Fibroblast of lung (primary cell): ENCODE measurements around the gene KRT78. TPM values are rescaled to one million over a fixed set of nuclear protein-coding genes. Genes with fewer than 3 reads are reported as not detected.

Source experiments
- DNase-seq, 2 donors: peaks; one replicate each; pipeline versions ENCODE4 v3.0.0 to v3.0.0-alpha.2; 2010; ENCODE audit warnings: low read depth in 2 of 2
- H2AFZ ChIP-seq: 2 replicates; pipeline ENCODE4 v1.5.1; 2012; ENCODE audit warnings: low read length, control low read depth, inconsistent platforms
- H3K27ac ChIP-seq: 2 replicates; pipeline ENCODE4 v1.5.1; 2011; ENCODE audit warnings: low read length, control low read depth; ENCODE audit not compliant: insufficient read depth
- H3K27me3 ChIP-seq: 2 replicates; pipeline ENCODE4 v1.5.1; 2011; ENCODE audit warnings: mild to moderate bottlenecking, low read length; ENCODE audit not compliant: control insufficient read depth, insufficient read depth
- H3K36me3 ChIP-seq: 2 replicates; pipeline ENCODE4 v1.5.1; 2011; ENCODE audit warnings: low read length; ENCODE audit not compliant: control insufficient read depth, insufficient read depth
- H3K4me1 ChIP-seq: 2 replicates; pipeline ENCODE4 v1.5.1; 2011; ENCODE audit warnings: low read length; ENCODE audit not compliant: control insufficient read depth, insufficient read depth; ENCODE audit errors: extremely low read depth
- H3K4me2 ChIP-seq: 2 replicates; pipeline ENCODE4 v1.5.1; 2011; ENCODE audit warnings: low read length, control low read depth; ENCODE audit not compliant: insufficient read depth; ENCODE audit errors: extremely low read depth
- H3K4me3 ChIP-seq, 4 experiments: fragments of 200-600 bp in 1 of 4; sonication (generic) in 1 of 4; replicated peaks in 1 of 4; 2 replicates each; pipeline ENCODE4 v1.5.1; 2011 to 2016; ENCODE audit warnings: low read length in 4 of 4, low read depth in 3 of 4, mild to moderate bottlenecking in 3 of 4, control low read depth in 2 of 4, inconsistent platforms in 1 of 4, mixed read lengths in 1 of 4; ENCODE audit not compliant: insufficient read depth in 1 of 4; ENCODE audit errors: control extremely low read depth in 1 of 4
- H3K79me2 ChIP-seq: 2 replicates; pipeline ENCODE4 v1.5.1; 2012; ENCODE audit warnings: mild to moderate bottlenecking, low read length, inconsistent platforms; ENCODE audit not compliant: control insufficient read depth, insufficient read depth
- H3K9ac ChIP-seq: 2 replicates; pipeline ENCODE4 v1.5.1; 2011; ENCODE audit warnings: mild to moderate bottlenecking, low read length, control low read depth; ENCODE audit not compliant: insufficient read depth
- H3K9me3 ChIP-seq: 2 replicates; pipeline ENCODE4 v1.5.1; 2012; ENCODE audit warnings: low read depth, low read length; ENCODE audit not compliant: control insufficient read depth, insufficient read depth
- H4K20me1 ChIP-seq: 2 replicates; pipeline ENCODE4 v1.5.1; 2011; ENCODE audit warnings: low read length; ENCODE audit not compliant: control insufficient read depth, insufficient read depth; ENCODE audit errors: extremely low read depth
- CTCF ChIP-seq, 2 donors: IDR thresholded peaks in 1 of 2; conservative IDR thresholded peaks in 1 of 2; 1 replicate in 1 of 2; 2 replicates in 1 of 2; pipeline ENCODE4 v1.5.1; 2011 to 2012; ENCODE audit warnings: low read length in 2 of 2, control low read depth in 1 of 2, inconsistent platforms in 1 of 2, low read depth in 1 of 2, mild to moderate bottlenecking in 1 of 2
- EZH2 ChIP-seq: IDR thresholded peaks from 2 replicates; pipeline ENCODE4 v1.5.1; 2012; ENCODE audit warnings: low read length, control low read depth, mild to moderate bottlenecking; ENCODE audit errors: missing control alignments
- polyA plus RNA-seq, 2 donors: library from polyadenylated mRNA; depleted of rRNA in 1 of 2; stranded (reverse) in 1 of 2; unstranded in 1 of 2; fragments of >200 nt; gene quantifications; 2 replicates each; pipeline ENCODE4 v1.2.1, GENCODE V29; 2011 to 2012; ENCODE audit warnings: missing spikeins in 1 of 2
- total RNA-seq: library from RNA; depleted of rRNA; stranded (reverse); fragments of >200 nt; gene quantifications from 2 replicates; pipeline ENCODE4 v1.2.1, GENCODE V29; 2014

Gene KRT78
- total and polyA plus RNA-seq, 2 donors (not counting 1 experiment from before 2014, with no cell fraction given) = not detected

DNA sequence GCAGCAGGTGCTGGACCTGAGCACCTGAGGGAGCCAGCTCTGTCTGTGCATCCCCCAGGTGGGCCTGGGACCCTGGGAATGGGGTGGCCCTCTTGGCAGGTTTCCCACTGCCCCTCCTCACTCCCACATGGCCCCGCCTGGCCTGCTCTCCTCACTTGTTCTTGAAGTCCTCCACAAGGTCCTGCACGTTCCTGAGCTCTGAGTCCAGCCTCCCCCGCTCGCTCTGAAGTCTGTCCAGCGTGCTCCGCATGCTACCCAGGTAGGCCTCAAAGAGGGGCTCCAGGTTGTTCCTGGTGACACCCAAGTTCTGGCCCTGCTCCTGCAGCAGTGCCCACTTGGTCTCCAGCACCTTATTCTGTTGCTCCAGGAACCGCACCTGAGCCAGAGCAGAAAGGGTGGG, 17.5 kb downstream of the KRT78 start:
- Histone ChIP-seq H2AFZ (no peak overlapping the region), H3K9me3 (no peaks in the 10 kb centered on the region), H3K4me3 (no peak overlapping the region), H4K20me1 (no peaks in the 10 kb centered on the region), H3K9ac (no peak overlapping the region), H3K79me2 (no peaks in the 10 kb centered on the region), H3K27ac (no peak overlapping the region), H3K27me3 (no peaks in the 10 kb centered on the region), H3K4me1 (no peaks in the 10 kb centered on the region), H3K4me2 (no peak overlapping the region), H3K36me3 (no peaks in the 10 kb centered on the region)
- DNase-seq = no peak
- TF ChIP-seq CTCF (conservative IDR thresholded peaks at IDR 0.05 in 1 of 2, IDR thresholded peaks at IDR 0.05 in 1 of 2; ENCODE audit: low read depth in 1 of 2, low read length in 2 of 2) = no peak
- no peak for TF ChIP-seq EZH2

GRCh38 chr12:52829986-52830770, 18.6 kb downstream of the KRT78 start:
- Histone ChIP-seq H3K4me2 (no peak overlapping the region), H3K36me3 (no peaks in the 10 kb centered on the region), H3K4me1 (no peaks in the 10 kb centered on the region), H3K4me3 (no peak overlapping the region), H3K9ac (no peak overlapping the region), H3K27ac (no peak overlapping the region), H4K20me1 (no peaks in the 10 kb centered on the region), H3K9me3 (no peaks in the 10 kb centered on the region), H3K79me2 (no peaks in the 10 kb centered on the region), H3K27me3 (no peaks in the 10 kb centered on the region), H2AFZ (no peak overlapping the region)
- DNase-seq = no peak
- TF ChIP-seq CTCF (conservative IDR thresholded peaks at IDR 0.05 in 1 of 2, IDR thresholded peaks at IDR 0.05 in 1 of 2; ENCODE audit: low read depth in 1 of 2, low read length in 2 of 2) (no peak), EZH2 (no peak)

DNA sequence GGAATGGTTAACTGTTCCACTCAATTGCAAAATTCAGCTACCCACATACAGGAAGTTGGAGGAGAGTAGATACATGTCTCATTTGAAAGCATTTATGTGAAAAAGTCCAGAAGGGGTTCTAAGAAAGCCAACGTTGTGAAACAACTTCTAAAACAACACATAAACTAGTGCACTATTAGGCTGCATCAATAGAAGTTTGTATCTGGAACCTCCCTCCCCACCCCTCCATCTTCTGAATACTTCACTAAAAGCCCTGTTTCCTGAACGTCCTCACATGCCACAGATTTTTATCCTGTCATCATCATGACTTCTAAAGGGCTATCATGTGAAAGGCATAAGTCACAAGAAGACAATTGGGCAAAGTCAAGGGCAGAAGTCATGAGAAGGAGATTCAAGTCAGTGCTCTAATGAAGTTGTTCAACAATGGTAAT, 20.2 kb downstream of the KRT78 start:
- Histone ChIP-seq H3K36me3 (no peaks in the 10 kb centered on the region), H3K79me2 (no peaks in the 10 kb centered on the region), H3K27ac (no peak overlapping the region), H3K9me3 (no peaks in the 10 kb centered on the region), H3K4me1 (no peaks in the 10 kb centered on the region), H3K4me2 (no peak overlapping the region), H3K9ac (no peak overlapping the region), H4K20me1 (no peaks in the 10 kb centered on the region), H2AFZ (no peak overlapping the region), H3K27me3 (no peaks in the 10 kb centered on the region), H3K4me3 (no peak overlapping the region)
- no peak for DNase-seq
- TF ChIP-seq EZH2 (no peak), CTCF (conservative IDR thresholded peaks at IDR 0.05 in 1 of 2, IDR thresholded peaks at IDR 0.05 in 1 of 2; ENCODE audit: low read depth in 1 of 2, low read length in 2 of 2) (no peak)
